Tibial nerve (tissue), 4 donors: ENCODE results near the gene CDK6.

Source experiments
- CTCF ChIP-seq, 5 experiments: fragments of 200-600 bp in 3 of 5; fragments of 450-650 bp in 2 of 5; sonication (generic) in 3 of 5; IDR thresholded peaks; one replicate each; pipeline ENCODE4 v1.5.1; 2016 to 2019; ENCODE audit warnings: antibody characterized with exemption in 5 of 5, mild to moderate bottlenecking in 3 of 5, moderate library complexity in 2 of 5
- EP300 ChIP-seq, 2 donors: sonication (generic); formaldehyde crosslinking; IDR thresholded peaks; one replicate each; pipeline ENCODE4 v1.6.1; 2017; ENCODE audit warnings: antibody characterized with exemption in 2 of 2, mild to moderate bottlenecking in 1 of 2
- POLR2A ChIP-seq, 2 donors: fragments of 450-650 bp; IDR thresholded peaks; one replicate each; pipeline ENCODE4 v1.6.1; 2017; ENCODE audit warnings: antibody characterized with exemption in 2 of 2, mild to moderate bottlenecking in 2 of 2, moderate library complexity in 2 of 2

GRCh38 chr7:92682903-92683539 lies 153.4 kb downstream of the CDK6 start:
- no peak for TF ChIP-seq CTCF (IDR thresholded peaks at IDR 0.05)
- TF ChIP-seq EP300 (IDR thresholded peaks at IDR 0.05) = no peak
- TF ChIP-seq POLR2A (IDR thresholded peaks at IDR 0.05) = no peak
